A673 (cell line): ENCODE measurements around the gene ZFAND2A. TPM values are rescaled to one million over a fixed set of nuclear protein-coding genes. Genes with fewer than 3 reads are reported as not detected.

ENCODE experiments used
- BruUV-seq: library from RNA; stranded (reverse); fragments of 400-500 nt; replicated peaks from 2 replicates; lab custom pipeline; 2021; lab: Mats Ljungman, UMichigan
- CTCF ChIA-PET: fragments of 300-600 bp; sonication (Branson Sonifier 250); formaldehyde crosslinking; loops from one replicate; lab custom pipeline; 2022; ENCODE audit warnings: antibody characterized with exemption; lab: Charles Lee
- POLR2A ChIA-PET: fragments of 300-600 bp; sonication (Branson Sonifier 250); formaldehyde crosslinking; loops from one replicate; lab custom pipeline; 2022; ENCODE audit warnings: antibody characterized with exemption; ENCODE audit not compliant: low non-redundant PET; lab: Charles Lee
- DNase-seq: peaks from one replicate; pipeline ENCODE4 v3.0.0-alpha.2; 2015; ENCODE audit warnings: low spot score
- H3K27ac ChIP-seq: fragments of 200-600 bp; sonication (generic); 2 replicates; pipeline ENCODE4 v1.5.1; 2016; ENCODE audit warnings: mixed run types, low read depth, mild to moderate bottlenecking, mixed read lengths, antibody characterized with exemption, low read length; ENCODE audit not compliant: poor library complexity, severe bottlenecking
- H3K27me3 ChIP-seq: fragments of 200-600 bp; sonication (generic); replicated peaks from 2 replicates; pipeline ENCODE4 v1.6.1; 2017; ENCODE audit warnings: mixed run types, low read depth, mild to moderate bottlenecking, mixed read lengths, antibody characterized with exemption, low read length; ENCODE audit not compliant: insufficient read depth, poor library complexity
- H3K36me3 ChIP-seq: fragments of 200-600 bp; sonication (generic); 2 replicates; pipeline ENCODE4 v1.6.1; 2016; ENCODE audit warnings: mixed run types, mild to moderate bottlenecking, mixed read lengths, antibody characterized with exemption, low read length; ENCODE audit not compliant: insufficient read depth, poor library complexity, severe bottlenecking
- H3K4me1 ChIP-seq: fragments of 200-600 bp; sonication (generic); 2 replicates; pipeline ENCODE4 v1.6.1; 2017; ENCODE audit warnings: mixed run types, mild to moderate bottlenecking, mixed read lengths, antibody characterized with exemption, low read length; ENCODE audit not compliant: insufficient read depth, poor library complexity, severe bottlenecking
- H3K4me3 ChIP-seq: fragments of 200-600 bp; sonication (generic); 2 replicates; pipeline ENCODE4 v1.5.1; 2016; ENCODE audit warnings: low read depth, mixed run types, mild to moderate bottlenecking, mixed read lengths, low read length; ENCODE audit not compliant: poor library complexity, severe bottlenecking
- H3K9me3 ChIP-seq: fragments of 200-600 bp; sonication (generic); 2 replicates; pipeline ENCODE4 v1.6.1; 2016; ENCODE audit warnings: mixed run types, low read depth, mild to moderate bottlenecking, mixed read lengths, antibody characterized with exemption, low read length; ENCODE audit not compliant: poor library complexity, severe bottlenecking
- EZH2 ChIP-seq: fragments of 200-600 bp; sonication (generic); IDR thresholded peaks from 2 replicates; pipeline ENCODE4 v1.6.1; 2017; ENCODE audit warnings: borderline replicate concordance, low read depth, mild to moderate bottlenecking, mixed read lengths, antibody characterized with exemption, low read length; ENCODE audit not compliant: poor library complexity, severe bottlenecking
- intact Hi-C: fragments of 100-400 bp; cut with micrococcal nuclease; formaldehyde crosslinking; loops from one replicate; pipeline ENCODE4 v1.10.0; 2022; ENCODE audit not compliant: unreplicated experiment
- total RNA-seq: library from RNA; stranded (reverse); gene quantifications from 2 replicates; pipeline ENCODE4 v1.2.3, GENCODE V29; 2021
- TF ChIP-seq, protein P1 (sequence below): fragments of 300-800, 200-600 bp; sonication (generic); conservative IDR thresholded peaks from 2 replicates; pipeline ENCODE4 v1.5.1; 2017; ENCODE audit warnings: low read depth, mild to moderate bottlenecking, antibody characterized with exemption, low read length, moderate library complexity, mixed read lengths

ZFAND2A gene
- total RNA-seq, 1 experiment from 2014 or later = 27.4 TPM

DNA sequence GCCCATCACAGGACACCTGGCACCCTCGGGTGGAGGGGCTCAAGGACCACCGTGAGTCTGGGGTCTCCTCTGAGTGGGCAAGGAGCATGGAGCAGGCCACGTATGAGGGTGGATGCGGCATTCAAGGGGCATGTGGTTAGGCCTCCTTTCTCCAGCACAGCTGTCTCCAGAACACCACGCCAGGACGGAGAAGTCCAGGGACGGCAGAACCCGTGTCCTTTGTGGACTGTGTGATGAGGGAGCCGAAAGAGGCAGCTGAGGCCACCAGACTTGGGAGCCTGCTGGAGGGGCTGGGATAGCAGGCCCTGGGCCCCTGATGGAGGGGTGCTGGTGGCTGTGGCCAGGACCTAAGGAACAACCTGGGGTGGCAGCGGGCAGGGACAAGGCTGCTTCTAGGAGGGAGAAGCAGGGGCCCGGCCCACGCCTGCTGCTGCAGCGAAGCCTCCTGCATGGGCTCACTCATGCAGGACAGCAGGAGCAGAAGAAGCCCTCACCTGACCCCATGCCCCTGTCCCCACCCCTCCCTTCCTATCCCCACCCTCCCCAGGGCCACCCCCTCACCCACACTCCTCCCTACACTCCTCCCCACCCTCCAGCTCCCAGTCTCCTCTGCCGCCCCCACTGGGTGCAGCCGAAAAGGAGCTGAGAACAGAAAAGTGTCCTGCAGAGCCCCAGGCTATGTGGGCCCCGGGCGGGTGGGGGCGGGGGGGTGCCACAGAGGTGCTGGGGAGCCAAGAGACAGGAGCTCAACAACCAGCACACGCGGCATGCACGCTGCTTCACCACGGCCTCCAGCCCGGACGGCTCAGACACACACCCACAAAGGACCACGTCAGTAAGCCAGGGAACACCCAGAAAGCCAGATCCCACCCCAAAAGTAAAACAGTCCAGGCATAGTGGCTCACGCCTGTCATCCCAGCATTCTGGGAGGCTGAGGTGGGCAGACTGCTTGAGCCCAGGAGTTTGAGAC lies 29.7 kb downstream of the ZFAND2A start:
- BruUV-seq = no TSS peak
- intact Hi-C loops = no loop called here
- DNase-seq = no peak
- ChIA-PET POLR2A (no interaction called here), CTCF (no interaction called here)
- Histone ChIP-seq H3K27ac (no peak overlapping the region), H3K4me3 (no peak overlapping the region), H3K27me3 (no peaks in the 10 kb centered on the region), H3K4me1 (no peaks in the 10 kb centered on the region), H3K36me3 (peaks cover 4% of the 10 kb centered on the region), H3K9me3 (no peaks in the 10 kb centered on the region)
- TF ChIP-seq, protein P1, sequence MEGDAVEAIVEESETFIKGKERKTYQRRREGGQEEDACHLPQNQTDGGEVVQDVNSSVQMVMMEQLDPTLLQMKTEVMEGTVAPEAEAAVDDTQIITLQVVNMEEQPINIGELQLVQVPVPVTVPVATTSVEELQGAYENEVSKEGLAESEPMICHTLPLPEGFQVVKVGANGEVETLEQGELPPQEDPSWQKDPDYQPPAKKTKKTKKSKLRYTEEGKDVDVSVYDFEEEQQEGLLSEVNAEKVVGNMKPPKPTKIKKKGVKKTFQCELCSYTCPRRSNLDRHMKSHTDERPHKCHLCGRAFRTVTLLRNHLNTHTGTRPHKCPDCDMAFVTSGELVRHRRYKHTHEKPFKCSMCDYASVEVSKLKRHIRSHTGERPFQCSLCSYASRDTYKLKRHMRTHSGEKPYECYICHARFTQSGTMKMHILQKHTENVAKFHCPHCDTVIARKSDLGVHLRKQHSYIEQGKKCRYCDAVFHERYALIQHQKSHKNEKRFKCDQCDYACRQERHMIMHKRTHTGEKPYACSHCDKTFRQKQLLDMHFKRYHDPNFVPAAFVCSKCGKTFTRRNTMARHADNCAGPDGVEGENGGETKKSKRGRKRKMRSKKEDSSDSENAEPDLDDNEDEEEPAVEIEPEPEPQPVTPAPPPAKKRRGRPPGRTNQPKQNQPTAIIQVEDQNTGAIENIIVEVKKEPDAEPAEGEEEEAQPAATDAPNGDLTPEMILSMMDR = no peak
- TF ChIP-seq EZH2 = no peak

GRCh38 chr7:1129431-1129830 lies 30.6 kb downstream of the ZFAND2A start:
- CTCF ChIA-PET = no interaction called here
- peaks cover 5% of the 10 kb centered on the region for H3K36me3 ChIP-seq
- POLR2A ChIA-PET = no interaction called here
- TF ChIP-seq, protein P1 = no peak
- no peak for TF ChIP-seq EZH2
- no peak overlapping the region for H3K27ac ChIP-seq
- no TSS peak for BruUV-seq
- intact Hi-C loops = no loop called here
- no peak for DNase-seq
- no peak overlapping the region for H3K4me3 ChIP-seq
- H3K9me3 ChIP-seq = no peaks in the 10 kb centered on the region
- H3K27me3 ChIP-seq = no peaks in the 10 kb centered on the region
- H3K4me1 ChIP-seq = no peaks in the 10 kb centered on the region

GRCh38 chr7:1127001-1127400 lies 33.0 kb downstream of the ZFAND2A start:
- no peaks in the 10 kb centered on the region for H3K9me3 ChIP-seq
- no peak for DNase-seq
- H3K4me3 ChIP-seq = no peak overlapping the region
- ChIA-PET CTCF (no interaction called here), POLR2A (no interaction called here)
- no TSS peak for BruUV-seq
- H3K4me1 ChIP-seq = peaks cover 19% of the 10 kb centered on the region
- peaks cover 5% of the 10 kb centered on the region for H3K36me3 ChIP-seq
- intact Hi-C loops = no loop called here
- no peak overlapping the region for H3K27ac ChIP-seq
- H3K27me3 ChIP-seq = no peaks in the 10 kb centered on the region
- TF ChIP-seq EZH2 = no peak
- TF ChIP-seq, protein P1 = no peak
